B cell (primary cell): ENCODE measurements around the gene ADAMTSL2.

ENCODE experiments used
- EZH2 ChIP-seq: IDR thresholded peaks from 2 replicates; pipeline ENCODE4 v1.6.1; 2012; ENCODE audit warnings: borderline replicate concordance, low read depth, mild to moderate bottlenecking, moderate library complexity, low read length; ENCODE audit not compliant: insufficient read depth, poor library complexity, severe bottlenecking
- TF ChIP-seq, protein P1 (sequence below): fragments of 200-600 bp; IDR thresholded peaks from one replicate; pipeline ENCODE4 v1.8.0; 2022; ENCODE audit warnings: antibody characterized with exemption, mild to moderate bottlenecking

DNA sequence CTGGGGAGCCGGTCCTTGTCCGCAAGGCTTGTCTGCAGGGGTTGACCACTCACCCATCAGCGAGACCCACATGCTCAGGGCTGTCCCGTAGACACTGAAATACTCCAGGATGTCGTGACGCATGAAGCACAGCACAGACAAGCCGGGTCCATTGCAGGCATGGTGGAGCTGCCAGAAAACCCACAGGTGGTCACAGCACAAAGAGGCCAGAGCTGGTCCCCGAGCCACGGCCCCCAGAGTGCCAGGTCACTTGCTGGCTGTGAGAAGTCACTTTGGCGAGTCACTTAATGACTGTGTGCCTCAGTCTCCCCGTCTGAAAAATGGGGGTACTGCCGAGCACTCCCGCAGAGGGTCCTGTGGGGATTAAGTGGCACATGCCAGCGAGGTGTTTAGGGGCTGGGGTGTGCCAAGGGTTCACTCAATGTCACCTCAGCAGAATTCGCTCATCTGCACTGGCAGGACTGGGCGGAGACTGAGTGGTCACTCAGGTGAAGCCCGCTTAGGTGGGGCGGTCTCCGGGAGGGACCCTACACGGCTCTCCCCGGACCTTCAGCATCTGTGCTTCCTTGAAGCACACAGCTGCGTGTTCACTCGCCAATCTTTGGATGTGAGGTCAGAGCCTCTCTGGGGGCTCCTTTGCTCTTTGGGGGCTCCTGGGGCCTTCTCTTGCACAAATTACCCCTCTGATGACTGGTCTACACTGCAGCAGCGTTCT is 14.2 kb upstream of the ADAMTSL2 start:
- TF ChIP-seq, protein P1, sequence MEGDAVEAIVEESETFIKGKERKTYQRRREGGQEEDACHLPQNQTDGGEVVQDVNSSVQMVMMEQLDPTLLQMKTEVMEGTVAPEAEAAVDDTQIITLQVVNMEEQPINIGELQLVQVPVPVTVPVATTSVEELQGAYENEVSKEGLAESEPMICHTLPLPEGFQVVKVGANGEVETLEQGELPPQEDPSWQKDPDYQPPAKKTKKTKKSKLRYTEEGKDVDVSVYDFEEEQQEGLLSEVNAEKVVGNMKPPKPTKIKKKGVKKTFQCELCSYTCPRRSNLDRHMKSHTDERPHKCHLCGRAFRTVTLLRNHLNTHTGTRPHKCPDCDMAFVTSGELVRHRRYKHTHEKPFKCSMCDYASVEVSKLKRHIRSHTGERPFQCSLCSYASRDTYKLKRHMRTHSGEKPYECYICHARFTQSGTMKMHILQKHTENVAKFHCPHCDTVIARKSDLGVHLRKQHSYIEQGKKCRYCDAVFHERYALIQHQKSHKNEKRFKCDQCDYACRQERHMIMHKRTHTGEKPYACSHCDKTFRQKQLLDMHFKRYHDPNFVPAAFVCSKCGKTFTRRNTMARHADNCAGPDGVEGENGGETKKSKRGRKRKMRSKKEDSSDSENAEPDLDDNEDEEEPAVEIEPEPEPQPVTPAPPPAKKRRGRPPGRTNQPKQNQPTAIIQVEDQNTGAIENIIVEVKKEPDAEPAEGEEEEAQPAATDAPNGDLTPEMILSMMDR: no peak
- TF ChIP-seq EZH2: no peak
